ENCODE measurements around the gene LYPLAL1. TPM values are rescaled to one million over a fixed set of nuclear protein-coding genes. Genes with fewer than 3 reads are reported as not detected.

Gene LYPLAL1
- total and polyA plus RNA-seq, 2 of the 13 experiments (the other 11 are each of a cell fraction or from before 2014, with no cell fraction given): 17.0 to 31.6 TPM

DNA sequence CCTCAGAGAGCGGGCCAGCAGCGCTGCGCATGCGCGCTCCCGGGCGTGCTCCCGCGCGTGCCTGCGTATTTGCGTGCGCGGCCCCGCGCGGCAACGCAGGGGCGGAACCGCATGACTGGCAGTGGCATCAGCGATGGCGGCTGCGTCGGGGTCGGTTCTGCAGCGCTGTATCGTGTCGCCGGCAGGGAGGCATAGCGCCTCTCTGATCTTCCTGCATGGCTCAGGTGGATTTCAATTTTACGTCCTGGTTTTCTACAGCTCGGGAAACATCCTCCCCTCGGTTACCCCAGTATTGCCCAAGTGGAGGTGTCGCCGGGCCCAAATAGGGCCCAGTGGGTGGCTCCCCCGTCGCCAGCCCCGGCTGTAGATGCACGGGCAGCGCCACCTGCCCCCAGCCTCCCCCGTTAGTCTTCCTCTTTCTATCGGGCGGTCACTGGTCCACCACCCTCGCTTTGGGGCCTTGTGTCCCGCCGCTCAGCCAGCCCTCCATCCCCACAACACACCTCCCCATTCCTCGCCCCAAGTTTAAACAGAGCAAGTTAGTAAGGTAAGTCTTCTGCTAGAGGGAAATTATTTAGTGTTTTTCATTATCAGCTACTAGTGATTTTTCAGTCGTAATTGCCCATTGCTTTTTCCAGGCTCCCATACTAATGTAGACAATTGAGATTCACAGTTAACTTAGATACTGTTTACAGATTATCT, at the start of gene LYPLAL1 (continued):
- TF ChIP-seq, protein P1, sequence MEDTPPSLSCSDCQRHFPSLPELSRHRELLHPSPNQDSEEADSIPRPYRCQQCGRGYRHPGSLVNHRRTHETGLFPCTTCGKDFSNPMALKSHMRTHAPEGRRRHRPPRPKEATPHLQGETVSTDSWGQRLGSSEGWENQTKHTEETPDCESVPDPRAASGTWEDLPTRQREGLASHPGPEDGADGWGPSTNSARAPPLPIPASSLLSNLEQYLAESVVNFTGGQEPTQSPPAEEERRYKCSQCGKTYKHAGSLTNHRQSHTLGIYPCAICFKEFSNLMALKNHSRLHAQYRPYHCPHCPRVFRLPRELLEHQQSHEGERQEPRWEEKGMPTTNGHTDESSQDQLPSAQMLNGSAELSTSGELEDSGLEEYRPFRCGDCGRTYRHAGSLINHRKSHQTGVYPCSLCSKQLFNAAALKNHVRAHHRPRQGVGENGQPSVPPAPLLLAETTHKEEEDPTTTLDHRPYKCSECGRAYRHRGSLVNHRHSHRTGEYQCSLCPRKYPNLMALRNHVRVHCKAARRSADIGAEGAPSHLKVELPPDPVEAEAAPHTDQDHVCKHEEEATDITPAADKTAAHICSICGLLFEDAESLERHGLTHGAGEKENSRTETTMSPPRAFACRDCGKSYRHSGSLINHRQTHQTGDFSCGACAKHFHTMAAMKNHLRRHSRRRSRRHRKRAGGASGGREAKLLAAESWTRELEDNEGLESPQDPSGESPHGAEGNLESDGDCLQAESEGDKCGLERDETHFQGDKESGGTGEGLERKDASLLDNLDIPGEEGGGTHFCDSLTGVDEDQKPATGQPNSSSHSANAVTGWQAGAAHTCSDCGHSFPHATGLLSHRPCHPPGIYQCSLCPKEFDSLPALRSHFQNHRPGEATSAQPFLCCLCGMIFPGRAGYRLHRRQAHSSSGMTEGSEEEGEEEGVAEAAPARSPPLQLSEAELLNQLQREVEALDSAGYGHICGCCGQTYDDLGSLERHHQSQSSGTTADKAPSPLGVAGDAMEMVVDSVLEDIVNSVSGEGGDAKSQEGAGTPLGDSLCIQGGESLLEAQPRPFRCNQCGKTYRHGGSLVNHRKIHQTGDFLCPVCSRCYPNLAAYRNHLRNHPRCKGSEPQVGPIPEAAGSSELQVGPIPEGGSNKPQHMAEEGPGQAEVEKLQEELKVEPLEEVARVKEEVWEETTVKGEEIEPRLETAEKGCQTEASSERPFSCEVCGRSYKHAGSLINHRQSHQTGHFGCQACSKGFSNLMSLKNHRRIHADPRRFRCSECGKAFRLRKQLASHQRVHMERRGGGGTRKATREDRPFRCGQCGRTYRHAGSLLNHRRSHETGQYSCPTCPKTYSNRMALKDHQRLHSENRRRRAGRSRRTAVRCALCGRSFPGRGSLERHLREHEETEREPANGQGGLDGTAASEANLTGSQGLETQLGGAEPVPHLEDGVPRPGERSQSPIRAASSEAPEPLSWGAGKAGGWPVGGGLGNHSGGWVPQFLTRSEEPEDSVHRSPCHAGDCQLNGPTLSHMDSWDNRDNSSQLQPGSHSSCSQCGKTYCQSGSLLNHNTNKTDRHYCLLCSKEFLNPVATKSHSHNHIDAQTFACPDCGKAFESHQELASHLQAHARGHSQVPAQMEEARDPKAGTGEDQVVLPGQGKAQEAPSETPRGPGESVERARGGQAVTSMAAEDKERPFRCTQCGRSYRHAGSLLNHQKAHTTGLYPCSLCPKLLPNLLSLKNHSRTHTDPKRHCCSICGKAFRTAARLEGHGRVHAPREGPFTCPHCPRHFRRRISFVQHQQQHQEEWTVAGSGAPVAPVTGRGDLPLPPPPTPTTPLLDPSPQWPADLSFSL (CRISPR knock-in tag; IDR thresholded peaks at IDR 0.05): no peak
- peak; percentile 67; the same call in 1 of the 2 replicates for TF ChIP-seq SP4 (CRISPR knock-in tag; IDR thresholded peaks at IDR 0.05)
- TF ChIP-seq, protein P2, sequence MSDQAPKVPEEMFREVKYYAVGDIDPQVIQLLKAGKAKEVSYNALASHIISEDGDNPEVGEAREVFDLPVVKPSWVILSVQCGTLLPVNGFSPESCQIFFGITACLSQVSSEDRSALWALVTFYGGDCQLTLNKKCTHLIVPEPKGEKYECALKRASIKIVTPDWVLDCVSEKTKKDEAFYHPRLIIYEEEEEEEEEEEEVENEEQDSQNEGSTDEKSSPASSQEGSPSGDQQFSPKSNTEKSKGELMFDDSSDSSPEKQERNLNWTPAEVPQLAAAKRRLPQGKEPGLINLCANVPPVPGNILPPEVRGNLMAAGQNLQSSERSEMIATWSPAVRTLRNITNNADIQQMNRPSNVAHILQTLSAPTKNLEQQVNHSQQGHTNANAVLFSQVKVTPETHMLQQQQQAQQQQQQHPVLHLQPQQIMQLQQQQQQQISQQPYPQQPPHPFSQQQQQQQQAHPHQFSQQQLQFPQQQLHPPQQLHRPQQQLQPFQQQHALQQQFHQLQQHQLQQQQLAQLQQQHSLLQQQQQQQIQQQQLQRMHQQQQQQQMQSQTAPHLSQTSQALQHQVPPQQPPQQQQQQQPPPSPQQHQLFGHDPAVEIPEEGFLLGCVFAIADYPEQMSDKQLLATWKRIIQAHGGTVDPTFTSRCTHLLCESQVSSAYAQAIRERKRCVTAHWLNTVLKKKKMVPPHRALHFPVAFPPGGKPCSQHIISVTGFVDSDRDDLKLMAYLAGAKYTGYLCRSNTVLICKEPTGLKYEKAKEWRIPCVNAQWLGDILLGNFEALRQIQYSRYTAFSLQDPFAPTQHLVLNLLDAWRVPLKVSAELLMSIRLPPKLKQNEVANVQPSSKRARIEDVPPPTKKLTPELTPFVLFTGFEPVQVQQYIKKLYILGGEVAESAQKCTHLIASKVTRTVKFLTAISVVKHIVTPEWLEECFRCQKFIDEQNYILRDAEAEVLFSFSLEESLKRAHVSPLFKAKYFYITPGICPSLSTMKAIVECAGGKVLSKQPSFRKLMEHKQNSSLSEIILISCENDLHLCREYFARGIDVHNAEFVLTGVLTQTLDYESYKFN (CRISPR knock-in tag; conservative IDR thresholded peaks at IDR 0.05): peak; percentile 27; the same call in 1 of the 2 replicates
- no peak for TF ChIP-seq ZFP37 (CRISPR knock-in tag; IDR thresholded peaks at IDR 0.05; ENCODE audit: borderline replicate concordance)
- TF ChIP-seq SNAPC2 (CRISPR knock-in tag; IDR thresholded peaks at IDR 0.05): no peak
- no peak; the same call in 1 of the 2 replicates for TF ChIP-seq KDM4B (CRISPR knock-in tag; IDR thresholded peaks at IDR 0.05)
- TF ChIP-seq ZNF343 (CRISPR knock-in tag; IDR thresholded peaks at IDR 0.05): peak; percentile 73; the same call in 1 of the 2 replicates
- no peak for TF ChIP-seq ZNF207 (IDR thresholded peaks at IDR 0.05; ENCODE audit: borderline replicate concordance)
- TF ChIP-seq, protein P3, sequence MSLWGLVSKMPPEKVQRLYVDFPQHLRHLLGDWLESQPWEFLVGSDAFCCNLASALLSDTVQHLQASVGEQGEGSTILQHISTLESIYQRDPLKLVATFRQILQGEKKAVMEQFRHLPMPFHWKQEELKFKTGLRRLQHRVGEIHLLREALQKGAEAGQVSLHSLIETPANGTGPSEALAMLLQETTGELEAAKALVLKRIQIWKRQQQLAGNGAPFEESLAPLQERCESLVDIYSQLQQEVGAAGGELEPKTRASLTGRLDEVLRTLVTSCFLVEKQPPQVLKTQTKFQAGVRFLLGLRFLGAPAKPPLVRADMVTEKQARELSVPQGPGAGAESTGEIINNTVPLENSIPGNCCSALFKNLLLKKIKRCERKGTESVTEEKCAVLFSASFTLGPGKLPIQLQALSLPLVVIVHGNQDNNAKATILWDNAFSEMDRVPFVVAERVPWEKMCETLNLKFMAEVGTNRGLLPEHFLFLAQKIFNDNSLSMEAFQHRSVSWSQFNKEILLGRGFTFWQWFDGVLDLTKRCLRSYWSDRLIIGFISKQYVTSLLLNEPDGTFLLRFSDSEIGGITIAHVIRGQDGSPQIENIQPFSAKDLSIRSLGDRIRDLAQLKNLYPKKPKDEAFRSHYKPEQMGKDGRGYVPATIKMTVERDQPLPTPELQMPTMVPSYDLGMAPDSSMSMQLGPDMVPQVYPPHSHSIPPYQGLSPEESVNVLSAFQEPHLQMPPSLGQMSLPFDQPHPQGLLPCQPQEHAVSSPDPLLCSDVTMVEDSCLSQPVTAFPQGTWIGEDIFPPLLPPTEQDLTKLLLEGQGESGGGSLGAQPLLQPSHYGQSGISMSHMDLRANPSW (CRISPR knock-in tag; IDR thresholded peaks at IDR 0.05; ENCODE audit: borderline replicate concordance): 0 out of 2 replicates have a peak, but pooled peaks have one; percentile 20
- TF ChIP-seq MBD4 (IDR thresholded peaks at IDR 0.05; ENCODE audit: borderline replicate concordance, low read length): no peak
- no peak for TF ChIP-seq NONO (IDR thresholded peaks at IDR 0.05)
- peak; percentile 65; the same call in 1 of the 2 replicates for TF ChIP-seq NONO (CRISPR knock-in tag; conservative IDR thresholded peaks at IDR 0.05)
- peak; percentile 84; the same call in 1 of the 2 replicates for TF ChIP-seq ZBTB38 (CRISPR knock-in tag; IDR thresholded peaks at IDR 0.05)
- TF ChIP-seq KLF13 (CRISPR knock-in tag; IDR thresholded peaks at IDR 0.05): no peak
- TF ChIP-seq MXI1 (IDR thresholded peaks at IDR 0.05; ENCODE audit: borderline replicate concordance, low read depth, low read length): peak; percentile 64; the same call in 1 of the 3 replicates
- no peak for TF ChIP-seq SETDB1 (CRISPR knock-in tag; IDR thresholded peaks at IDR 0.05; ENCODE audit: borderline replicate concordance)
- TF ChIP-seq ZNF746 (CRISPR knock-in tag; IDR thresholded peaks at IDR 0.05): no peak
